ENCODE data around the gene APOF.
"Not testable (repeated sequence)": the region's sequence is repeated elsewhere in the genome, so short reads cannot be mapped to it uniquely, and the experiment has no call there.

APOF gene

DNA sequence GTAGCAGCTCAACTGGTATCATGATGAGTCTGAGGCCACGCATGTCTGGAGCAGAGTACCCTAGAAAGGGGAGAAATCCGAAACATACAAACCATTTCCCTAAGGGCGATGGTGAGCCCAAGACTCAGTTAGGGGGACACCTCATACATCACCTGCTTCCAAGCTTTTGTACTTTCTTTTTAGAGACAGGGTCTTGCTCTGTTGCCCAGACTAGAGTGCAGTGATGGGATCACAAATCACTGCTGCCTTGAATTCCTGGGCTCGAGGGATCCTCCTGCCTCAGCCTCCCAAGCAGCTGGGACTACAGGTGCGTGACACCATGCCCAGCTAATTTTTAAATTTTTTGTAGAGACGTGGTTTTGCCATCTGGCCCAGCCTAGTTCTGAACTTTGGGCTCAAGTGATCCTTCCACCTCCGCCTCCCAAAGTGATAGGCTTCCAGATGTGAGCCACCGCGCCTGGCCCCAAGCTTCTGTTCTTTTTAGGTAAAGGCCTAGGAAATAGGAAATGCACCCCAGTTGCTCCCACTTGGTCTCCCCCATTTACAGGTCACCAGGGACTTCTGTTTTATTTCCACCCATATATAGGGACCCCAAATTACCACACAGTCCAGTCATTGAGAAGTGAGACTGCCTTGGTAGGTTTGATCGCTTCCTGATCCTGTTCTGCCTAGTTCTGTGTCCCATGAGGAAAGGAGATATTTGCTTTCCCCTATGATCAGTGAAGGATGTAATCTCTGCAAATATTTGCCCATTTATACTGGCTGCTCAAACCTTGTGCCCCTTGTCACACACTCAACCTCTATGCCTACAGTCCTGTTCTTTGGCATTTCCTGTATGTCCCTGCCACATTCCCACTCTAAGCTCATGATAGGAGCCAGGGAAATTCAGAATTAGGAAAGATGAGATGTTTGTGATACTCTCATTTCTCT, at the start of gene APOF:
Gene APOF, minus strand, starts transcription at position 728 of the 930 bp plus-strand sequence. Its CDS starts 112 bp downstream, at position 616.
- Histone ChIP-seq H3K4me1 (ENCODE audit: control insufficient read depth in 1 of 2, insufficient read depth in 1 of 2, low read depth in 1 of 2, low read length in 1 of 2) (peaks cover 17 to 18% of the 10 kb centered on the region in 2 experiments), H3K9me3 (no peaks in the 10 kb centered on the region), H3K27ac (peak within 1 kb of the TSS; percentile 85), H3K27me3 (no peaks in the 10 kb centered on the region), H3K36me3 (no peaks in the 10 kb centered on the region), H3K4me3 (ENCODE audit: low read depth in 1 of 2, low read length in 1 of 2) (no peak within 1 kb of the TSS)
- TF ChIP-seq CTCF (IDR thresholded peaks at IDR 0.05), result no peak

GRCh38 chr12:56411781-56412639, 49.4 kb upstream of the APOF start:
- H3K9me3 ChIP-seq, result no peaks in the 10 kb centered on the region
- H3K27ac ChIP-seq, result no peak overlapping the region
- no peaks in the 10 kb centered on the region for H3K27me3 ChIP-seq
- peaks cover 9% of the 10 kb centered on the region for H3K36me3 ChIP-seq
- H3K4me1 ChIP-seq (ENCODE audit: control insufficient read depth in 1 of 2, insufficient read depth in 1 of 2, low read depth in 1 of 2, low read length in 1 of 2), result no peaks in the 10 kb centered on the region
- TF ChIP-seq CTCF (IDR thresholded peaks at IDR 0.05), result no peak
- H3K4me3 ChIP-seq (ENCODE audit: low read depth in 1 of 2, low read length in 1 of 2), result no peak overlapping the region

- no peak overlapping the region for H3K27ac ChIP-seq
- H3K4me1 ChIP-seq (ENCODE audit: control insufficient read depth in 1 of 2, insufficient read depth in 1 of 2, low read depth in 1 of 2, low read length in 1 of 2), result no peaks in the 10 kb centered on the region
- no peak overlapping the region for H3K4me3 ChIP-seq (ENCODE audit: low read depth in 1 of 2, low read length in 1 of 2)
- TF ChIP-seq CTCF (IDR thresholded peaks at IDR 0.05), result no peak
- H3K9me3 ChIP-seq, result no peaks in the 10 kb centered on the region
- H3K27me3 ChIP-seq, result no peaks in the 10 kb centered on the region
- H3K36me3 ChIP-seq, result peaks cover 9% of the 10 kb centered on the region
Measured at GRCh38 chr12:56410768-56411167, 48.1 kb upstream of the APOF start.

GRCh38 chr12:56408799-56409417, 46.3 kb upstream of the APOF start:
- peaks cover 4% of the 10 kb centered on the region for H3K36me3 ChIP-seq
- H3K9me3 ChIP-seq, result no peaks in the 10 kb centered on the region

DNA sequence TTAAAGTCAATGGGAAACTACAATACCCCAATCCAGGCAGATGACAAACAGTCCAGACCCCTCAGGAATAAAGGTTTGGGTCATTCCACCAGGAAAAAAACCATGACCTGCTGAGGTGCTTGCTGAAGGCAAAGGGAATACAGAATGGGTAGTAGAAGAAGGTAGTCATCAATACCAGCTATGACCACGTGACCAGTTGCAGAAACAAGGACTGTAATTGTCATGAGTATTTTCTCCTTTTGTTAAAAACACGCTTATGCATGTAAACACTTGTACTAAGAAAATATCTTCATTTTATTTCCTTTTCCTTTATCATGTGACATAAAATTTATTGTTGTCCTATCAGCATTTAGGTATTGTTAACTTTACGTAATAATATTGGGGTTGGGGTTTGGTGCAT, 41.6 kb upstream of the APOF start:
- not testable (repeated sequence) for H3K36me3 ChIP-seq; H3K4me1 ChIP-seq (ENCODE audit: control insufficient read depth in 1 of 2, insufficient read depth in 1 of 2, low read depth in 1 of 2, low read length in 1 of 2); H3K27ac ChIP-seq; H3K4me3 ChIP-seq (ENCODE audit: low read depth in 1 of 2, low read length in 1 of 2); H3K9me3 ChIP-seq; H3K27me3 ChIP-seq

More at GRCh38 chr12:56408799-56409417, 46.3 kb upstream of the APOF start:
- Histone ChIP-seq H3K4me3 (ENCODE audit: low read depth in 1 of 2, low read length in 1 of 2) (no peak overlapping the region), H3K4me1 (ENCODE audit: control insufficient read depth in 1 of 2, insufficient read depth in 1 of 2, low read depth in 1 of 2, low read length in 1 of 2) (no peaks in the 10 kb centered on the region), H3K27ac (no peak overlapping the region), H3K27me3 (no peaks in the 10 kb centered on the region)
- TF ChIP-seq CTCF (IDR thresholded peaks at IDR 0.05), result no peak

DNA sequence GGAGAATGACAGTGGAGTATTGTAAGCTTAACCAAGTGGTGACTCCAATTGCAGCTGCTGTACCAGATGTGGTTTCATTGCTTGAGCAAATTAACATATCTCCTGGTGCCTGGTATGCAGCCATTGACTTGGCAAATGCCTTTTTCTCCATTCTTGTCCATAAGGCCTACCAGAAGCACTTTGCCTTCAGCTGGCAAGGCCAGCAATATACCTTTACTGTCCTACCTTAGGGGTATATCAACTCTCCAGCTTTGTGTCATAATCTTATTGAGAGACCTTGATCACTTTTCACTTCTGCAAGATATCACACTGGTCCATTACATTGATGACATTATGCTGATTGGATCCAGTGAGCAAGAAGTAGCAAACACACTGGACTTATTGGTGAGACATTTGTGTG, 39.0 kb upstream of the APOF start:
- not testable (repeated sequence) for H3K4me3 ChIP-seq (ENCODE audit: low read depth in 1 of 2, low read length in 1 of 2); H3K27ac ChIP-seq; H3K27me3 ChIP-seq; H3K4me1 ChIP-seq (ENCODE audit: control insufficient read depth in 1 of 2, insufficient read depth in 1 of 2, low read depth in 1 of 2, low read length in 1 of 2); H3K36me3 ChIP-seq; H3K9me3 ChIP-seq

- not testable (repeated sequence) for H3K27me3 ChIP-seq; H3K36me3 ChIP-seq; H3K27ac ChIP-seq; H3K9me3 ChIP-seq; H3K4me3 ChIP-seq (ENCODE audit: low read depth in 1 of 2, low read length in 1 of 2); H3K4me1 ChIP-seq (ENCODE audit: control insufficient read depth in 1 of 2, insufficient read depth in 1 of 2, low read depth in 1 of 2, low read length in 1 of 2)
Measured at GRCh38 chr12:56401125-56401524, 38.5 kb upstream of the APOF start.

DNA sequence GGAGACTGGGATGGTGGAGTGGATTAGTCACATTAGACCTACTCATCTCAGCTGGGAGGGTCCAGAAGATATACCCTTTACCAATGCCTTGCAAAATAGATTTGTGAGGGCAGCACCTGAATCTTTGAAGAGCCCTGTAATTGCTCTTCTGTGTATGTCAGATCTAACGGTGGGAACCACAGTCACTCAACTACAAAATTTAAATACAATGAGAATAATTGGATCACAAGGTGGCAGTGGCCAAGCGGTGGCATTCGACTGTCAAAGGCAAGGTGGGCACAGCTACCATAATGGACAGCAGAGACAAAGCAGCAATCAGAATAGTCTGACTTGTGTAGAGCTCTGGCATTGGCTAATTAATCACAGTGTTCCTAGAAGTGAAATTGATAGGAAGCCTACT, 36.8 kb upstream of the APOF start:
- not testable (repeated sequence) for H3K9me3 ChIP-seq; H3K27ac ChIP-seq; H3K4me3 ChIP-seq (ENCODE audit: low read depth in 1 of 2, low read length in 1 of 2); H3K36me3 ChIP-seq; H3K4me1 ChIP-seq (ENCODE audit: control insufficient read depth in 1 of 2, insufficient read depth in 1 of 2, low read depth in 1 of 2, low read length in 1 of 2); H3K27me3 ChIP-seq

All from neutrophil (primary cell).